EL (cell line): ENCODE data around the gene ASTN2.

ENCODE experiments used
- DNase-seq: peaks from one replicate; pipeline ENCODE4 v3.0.0-alpha.2; 2016

The ASTN2 gene

DNA sequence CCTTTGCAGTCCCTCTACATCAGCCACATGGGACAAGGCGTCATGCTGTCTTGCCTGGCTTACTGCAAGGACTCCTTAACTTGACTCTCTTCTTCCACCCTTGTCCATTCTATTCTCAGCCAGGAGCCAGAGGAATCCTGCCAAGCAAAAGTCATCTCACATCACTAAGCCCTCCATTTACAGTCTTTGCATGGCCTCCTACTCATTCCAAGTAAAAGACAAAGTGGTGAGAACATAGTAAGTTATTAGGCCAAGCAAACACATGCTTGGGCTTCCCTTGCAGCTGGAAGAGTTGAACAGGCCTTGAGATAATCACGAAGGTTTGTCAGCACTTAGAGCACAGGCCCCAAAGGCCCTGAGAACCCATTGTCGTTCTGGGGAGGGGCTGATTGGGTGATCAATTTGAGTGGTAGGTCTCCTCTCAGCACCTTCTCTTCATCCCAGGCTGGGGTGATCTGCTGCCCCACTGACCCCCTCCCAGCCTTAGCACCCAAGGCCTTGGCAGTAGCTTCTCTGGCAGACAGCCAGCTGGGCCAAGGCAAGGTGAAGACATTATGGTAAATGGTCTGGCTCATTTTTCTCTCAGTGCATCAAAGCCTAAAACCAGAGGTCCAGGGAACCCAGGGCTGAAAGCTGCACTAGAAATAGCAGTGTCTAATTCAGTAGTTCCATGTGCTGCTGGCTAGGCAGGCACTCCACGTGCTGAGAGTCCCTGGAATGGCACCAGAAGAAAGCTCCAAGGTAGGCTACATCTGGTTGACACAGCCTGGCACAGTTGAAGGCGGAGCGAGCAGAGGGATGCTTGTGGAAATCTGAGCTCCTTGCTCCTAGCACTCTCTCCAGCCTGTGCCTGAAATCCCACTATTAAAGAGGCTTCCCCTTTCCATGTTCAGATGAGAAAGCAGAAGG lies 121.4 kb downstream of the ASTN2 start:
- no peak for DNase-seq

DNA sequence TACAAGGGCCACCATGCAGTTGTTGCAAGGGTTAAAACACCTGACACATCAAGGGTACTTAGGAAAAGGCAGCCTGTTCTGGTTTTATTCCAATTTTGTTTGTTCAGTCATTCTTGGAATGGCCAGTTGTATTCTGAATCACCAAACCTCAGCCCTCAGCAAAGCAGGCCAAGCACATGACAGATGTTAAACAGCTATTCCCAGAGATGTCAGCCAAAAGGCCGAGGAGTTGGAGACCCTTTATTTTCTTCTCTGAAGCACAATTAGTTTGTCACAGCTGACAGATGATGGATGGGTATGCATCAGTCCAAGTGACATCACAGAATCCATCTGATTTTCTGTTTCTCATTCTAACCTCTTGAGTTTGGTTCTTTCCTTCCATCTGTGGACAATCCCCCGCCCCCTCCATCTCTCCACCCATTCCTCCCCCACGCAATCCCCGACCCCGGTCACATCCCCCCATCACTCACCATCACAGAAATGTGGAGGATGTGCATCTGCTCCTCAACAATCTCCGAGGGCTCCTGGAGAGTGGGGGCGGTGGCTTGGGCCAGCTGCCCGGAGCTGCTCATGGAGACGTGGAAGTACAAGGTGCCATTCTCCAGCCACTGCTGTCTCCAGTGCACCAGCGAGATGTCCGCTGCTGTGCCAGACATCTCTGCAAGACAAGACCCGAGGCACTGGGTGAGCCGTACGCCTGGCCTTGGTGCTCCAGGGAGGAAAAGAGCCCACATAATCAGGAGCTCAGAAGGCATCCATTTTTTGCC lies 123.8 kb downstream of the ASTN2 start:
- no peak for DNase-seq

DNA sequence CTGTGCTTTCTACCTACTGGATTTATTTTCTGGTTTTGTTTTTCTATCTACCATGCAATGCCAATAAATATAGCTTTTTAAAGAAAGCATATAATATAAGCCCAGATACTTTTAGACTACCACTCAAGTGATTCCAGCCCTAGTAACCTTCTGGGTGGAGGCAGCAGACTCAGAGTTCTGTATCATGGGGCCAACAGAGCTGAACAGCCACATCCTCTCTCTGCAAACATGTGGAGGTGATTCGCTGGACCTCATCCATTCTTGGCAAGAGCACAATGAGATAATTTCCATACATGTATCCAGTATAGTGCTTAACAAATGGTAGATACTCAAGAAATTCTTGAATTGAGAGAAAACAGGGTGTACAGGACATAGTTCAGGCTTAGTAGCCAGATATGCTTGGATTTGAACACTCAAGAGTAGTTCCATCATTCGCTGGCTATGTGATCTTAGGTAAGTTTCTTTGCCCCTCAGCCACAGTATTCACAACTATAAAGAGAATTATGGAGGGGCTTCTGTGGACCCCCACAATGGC lies 124.5 kb downstream of the ASTN2 start:
- DNase-seq, result no peak

DNA sequence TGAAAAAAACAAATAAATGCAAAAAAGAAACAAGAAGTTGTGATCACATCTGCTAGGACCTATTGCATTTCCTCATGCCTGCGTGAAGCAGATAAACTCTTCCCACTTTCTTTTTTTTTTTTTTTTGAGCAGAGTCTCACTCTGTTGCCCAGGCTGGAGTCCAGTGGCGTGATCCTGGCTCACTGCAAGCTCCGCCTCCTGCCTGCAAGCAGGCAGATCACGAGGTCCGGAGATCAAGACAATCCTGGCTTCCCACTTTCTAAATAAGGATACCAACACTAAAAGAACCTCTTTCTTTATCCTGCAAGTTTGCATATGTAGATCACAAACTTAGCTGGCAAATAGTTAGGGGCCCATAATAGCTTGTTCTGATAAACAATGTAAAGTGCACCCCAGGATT lies 128.6 kb downstream of the ASTN2 start:
- DNase-seq, result no peak

DNA sequence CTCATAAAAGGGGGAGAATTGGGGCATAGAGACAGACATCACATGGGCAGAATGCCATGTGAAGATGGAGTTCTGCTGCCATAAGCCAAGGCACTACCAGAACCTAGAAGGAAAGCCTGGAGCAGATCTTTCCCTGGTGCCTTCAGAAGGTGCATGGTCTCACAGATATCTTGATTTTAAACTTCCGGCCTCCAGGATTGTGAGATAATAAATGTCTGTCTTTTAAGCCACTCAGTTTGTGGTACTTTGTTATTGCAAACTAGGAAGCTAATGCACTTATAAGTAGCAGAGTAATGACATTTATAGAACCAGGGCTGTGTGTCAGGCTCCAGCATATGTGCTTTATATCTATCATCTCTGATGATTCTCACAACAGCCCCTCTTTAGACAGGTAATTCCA lies 130.4 kb downstream of the ASTN2 start:
- no peak for DNase-seq

DNA sequence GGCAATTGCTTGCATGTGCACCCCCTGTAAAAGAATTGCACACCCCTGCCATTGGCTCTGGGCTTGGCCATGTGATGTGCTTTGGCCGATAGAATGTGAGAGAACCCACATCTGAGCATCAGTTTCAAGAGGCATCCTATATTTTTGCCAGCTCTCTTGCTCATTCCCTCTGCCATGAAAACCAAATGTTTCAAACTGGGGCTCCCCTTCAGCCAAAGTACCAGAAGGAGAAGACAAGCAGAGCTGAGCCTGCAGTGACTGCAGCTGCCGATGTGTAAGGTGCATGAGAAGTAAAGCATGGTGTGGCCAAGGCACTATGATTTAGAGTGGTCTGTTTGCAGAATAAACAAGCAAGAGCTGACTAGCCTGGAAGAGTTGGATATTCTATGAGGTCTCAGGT lies 132.3 kb downstream of the ASTN2 start:
- no peak for DNase-seq

DNA sequence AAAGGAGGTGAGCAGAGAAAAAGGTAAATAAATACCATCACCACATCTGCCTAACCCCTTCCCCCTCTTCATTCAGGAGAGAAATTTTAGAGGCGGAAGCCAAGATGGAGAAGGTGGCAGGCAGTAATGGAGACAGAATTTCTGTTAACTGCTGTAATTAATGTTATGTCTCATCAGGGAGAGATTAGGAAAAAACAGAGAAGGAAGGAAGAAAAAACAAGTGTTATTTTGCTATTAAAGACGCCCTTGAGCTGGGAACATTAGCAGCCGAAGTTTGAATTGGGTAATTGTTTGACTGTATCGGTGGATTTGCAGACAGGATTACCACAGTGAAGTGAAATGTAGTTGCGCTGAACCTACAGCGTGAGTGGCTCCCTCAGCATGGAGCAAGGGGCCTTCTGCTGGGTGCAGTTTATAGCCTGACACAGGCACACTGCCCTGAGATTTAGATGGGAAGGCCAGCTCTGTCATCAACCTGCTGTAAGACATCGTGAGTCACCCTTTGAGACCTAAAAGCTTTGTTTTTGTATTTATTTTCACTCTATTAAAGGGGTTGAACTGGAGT lies 136.3 kb downstream of the ASTN2 start:
- no peak for DNase-seq

DNA sequence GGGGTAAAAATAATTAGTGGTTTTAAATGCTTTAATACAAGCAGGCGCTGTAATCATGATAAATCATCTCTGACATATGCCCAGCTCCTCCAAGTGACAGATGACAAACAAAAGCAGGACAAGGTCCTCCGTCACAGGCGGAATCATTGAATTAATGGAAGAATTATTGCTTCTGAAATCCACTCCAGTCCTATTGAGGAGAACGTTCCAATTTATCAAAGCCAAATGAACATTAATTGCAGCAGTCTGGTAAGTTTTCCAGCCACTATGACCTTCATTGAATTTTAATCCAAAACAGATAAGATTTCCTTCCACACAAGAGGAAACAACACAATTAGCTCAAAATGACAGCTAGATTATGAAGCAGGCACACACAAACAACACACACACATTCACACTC lies 136.8 kb downstream of the ASTN2 start:
- no peak for DNase-seq

DNA sequence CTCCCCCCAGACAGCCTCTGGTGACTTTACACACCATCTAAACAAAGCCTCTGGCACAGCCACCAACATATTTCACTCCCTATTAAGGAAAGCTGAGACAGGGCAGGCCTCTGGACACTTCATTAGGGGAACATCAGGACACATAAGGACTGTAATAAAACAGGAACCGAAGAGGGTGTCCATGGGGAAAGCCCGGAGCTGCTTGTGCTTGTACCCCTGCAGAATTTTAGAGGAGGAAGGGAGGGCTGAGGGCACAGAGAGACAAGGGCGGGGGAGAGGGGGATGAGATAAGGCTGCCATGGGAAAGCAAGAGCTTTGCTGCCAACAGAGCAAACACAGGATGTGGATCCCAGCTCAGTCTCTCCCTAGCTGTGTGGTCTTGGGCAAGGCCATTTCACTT lies 138.4 kb downstream of the ASTN2 start:
- no peak for DNase-seq

DNA sequence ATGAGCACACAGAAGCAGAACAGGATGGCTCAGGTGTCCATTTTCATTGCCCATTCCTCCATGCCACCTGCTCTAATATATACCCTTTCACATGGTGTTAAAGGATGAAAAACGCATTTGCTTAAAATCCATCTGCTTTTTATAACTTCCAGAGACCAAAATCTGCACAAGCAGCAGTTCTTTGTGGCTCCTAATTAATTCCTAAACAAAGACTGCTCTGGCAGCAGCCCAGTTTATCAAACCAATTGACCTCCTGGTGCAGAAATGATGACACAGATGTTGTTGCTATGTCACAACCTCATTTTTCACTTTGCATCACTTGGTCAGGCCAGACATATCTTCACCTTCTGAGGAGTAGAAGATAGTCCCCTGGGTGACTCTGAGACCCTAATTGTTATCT lies 141.2 kb downstream of the ASTN2 start:
- DNase-seq, result no peak

DNA sequence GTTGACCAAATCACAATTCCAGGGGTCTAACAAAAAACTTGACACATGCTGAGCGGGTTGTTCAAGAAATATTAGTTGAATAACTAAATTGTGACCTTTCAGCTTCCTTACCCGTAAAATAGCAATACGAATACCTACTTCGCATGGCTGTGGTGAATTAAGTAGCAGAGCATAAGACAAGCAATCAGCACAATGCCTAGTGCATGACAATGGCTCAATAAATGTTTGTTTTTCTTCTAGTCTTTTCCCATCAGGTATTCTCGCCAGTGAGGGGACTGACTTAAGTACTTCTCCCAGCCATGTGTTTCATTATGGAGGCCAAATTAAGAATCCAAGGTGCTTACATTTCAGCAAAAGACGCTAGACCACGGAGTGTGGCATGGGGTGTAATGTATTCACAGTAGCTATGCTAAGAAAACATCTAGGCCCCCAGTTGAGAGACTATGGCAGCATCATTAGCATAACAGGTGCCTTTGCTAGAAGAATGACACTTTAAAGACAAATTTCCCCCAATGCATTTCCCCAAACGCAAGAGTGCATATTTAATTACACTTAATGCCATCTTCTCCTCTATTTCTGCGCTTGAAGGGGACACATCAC lies 145.9 kb downstream of the ASTN2 start:
- DNase-seq, result no peak

DNA sequence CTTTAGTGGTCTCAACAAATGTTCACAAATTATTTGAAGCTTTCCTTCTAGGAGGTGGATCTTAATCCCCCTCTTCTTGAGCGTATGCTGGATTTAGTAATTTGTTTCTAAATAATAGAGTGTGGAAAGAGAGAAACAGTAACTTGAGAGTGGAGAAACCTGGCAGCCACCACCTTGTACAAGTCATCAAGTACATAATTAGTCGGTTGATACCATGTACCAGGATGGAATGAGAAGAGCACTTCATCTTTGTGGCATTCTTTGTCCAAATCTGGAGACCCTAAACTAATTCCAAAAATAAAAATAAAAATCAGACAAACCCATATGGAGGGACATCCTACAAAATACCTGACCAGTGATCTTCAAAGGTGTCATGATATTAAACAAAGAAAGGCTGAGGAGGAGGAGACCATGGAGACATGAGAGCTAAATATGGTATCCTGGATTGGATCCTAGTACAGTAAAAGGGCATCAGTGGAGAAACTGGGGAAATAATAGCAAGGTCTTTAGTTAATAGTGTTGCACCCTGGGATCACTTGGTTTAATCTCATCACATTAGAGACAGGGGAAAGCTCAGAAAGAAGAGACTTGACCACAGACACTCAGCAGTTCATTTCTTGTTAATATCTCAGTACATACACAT lies 147.9 kb downstream of the ASTN2 start:
- no peak for DNase-seq

DNA sequence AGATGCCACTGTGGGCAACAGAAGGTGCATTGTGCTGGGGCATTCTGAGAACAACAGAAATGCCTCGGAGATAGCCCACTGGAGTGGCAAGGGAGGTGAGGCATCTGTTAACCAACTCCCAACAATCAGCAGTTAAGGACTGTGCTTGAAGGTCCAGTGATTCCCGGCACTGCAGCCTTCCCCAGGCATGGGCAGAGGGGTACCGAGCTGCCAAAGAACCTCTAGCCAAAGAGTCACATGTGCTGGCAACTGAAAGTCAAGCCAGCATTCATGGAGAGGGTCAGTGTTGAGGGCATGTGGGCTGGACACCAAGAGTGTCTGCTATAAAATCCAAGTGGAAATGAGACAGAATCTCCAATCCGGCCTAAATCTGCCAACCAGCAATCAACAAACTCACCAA lies 149.6 kb downstream of the ASTN2 start:
- no peak for DNase-seq

DNA sequence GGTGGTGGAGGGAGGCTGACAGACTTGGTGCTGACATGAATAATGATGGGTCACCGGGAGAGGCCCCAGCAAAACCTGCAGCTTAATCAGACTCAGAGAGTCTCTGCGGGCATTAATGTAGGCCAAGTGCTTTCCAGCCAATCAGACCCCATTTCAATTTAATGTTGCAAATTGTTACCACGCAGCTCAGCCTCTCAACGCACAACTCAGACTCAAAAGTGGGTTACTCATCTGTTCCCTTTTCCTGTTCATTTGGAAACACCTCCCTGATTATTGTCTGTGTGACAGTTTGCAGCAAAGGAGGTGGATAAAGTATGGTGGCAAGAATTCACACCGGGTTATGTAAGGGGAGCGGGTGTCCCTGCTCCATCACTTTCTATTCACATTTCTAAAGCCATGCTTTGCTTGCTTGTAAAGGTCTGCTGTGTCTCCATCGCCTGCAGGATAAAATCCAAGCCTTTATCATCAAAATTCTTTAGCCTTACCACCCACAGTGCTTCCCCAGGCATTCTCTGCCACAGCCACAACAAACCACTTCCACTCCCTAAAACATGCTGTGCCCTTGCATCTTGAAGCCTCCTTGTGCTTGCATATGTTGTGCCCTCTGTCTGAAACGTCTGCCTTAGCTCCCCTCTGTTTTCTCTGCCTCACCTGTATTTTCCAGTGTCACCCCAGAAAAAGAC lies 156.5 kb downstream of the ASTN2 start:
- DNase-seq, result no peak

DNA sequence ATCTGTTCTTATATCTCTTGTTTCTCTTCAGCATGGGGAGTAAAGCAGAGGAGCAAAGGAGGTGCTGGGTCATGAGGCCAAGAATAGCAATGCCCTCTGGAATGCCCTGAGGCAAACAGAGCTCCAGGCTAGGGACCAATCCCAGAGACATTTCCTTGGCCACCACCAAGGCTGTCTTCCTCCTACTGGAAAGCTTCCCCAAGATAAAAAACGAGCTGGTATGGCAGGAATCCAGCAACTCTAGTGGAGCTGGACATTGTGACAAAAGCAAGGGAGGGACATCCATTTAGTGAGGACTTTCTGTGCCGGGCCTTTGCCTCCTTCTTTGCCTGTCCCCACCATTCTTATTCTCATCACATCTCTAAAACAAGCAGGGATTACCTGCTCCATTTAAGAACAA lies 161.6 kb downstream of the ASTN2 start:
- DNase-seq, result no peak

DNA sequence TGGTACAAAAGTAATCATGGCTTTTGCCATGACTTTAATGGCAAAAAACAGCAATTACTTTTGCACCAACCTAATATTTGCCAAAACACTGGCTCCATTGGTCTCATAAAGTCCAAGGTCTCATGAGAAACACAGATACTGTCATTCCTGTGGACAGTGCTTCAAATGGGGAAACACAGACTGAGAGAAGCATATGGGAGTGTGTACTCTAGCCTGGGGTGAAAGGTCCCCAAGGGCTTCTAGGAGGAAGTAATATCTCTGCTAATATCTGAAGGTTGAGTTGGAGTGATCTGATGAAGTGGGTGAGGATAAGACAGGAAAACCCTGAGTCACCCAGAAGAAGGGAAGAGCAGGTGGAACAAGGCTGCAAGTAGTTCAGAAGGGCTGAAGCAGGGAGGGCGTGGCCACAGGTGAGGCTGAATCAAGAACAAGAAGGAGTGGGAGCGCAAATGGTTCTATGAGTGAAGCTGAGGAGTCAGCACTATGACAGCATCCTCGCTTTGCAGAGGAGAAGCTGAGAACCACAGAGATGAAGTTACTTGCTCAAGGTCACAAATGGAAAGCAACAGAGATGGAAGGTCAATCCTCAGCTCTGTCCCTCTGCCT lies 164.1 kb downstream of the ASTN2 start:
- no peak for DNase-seq

DNA sequence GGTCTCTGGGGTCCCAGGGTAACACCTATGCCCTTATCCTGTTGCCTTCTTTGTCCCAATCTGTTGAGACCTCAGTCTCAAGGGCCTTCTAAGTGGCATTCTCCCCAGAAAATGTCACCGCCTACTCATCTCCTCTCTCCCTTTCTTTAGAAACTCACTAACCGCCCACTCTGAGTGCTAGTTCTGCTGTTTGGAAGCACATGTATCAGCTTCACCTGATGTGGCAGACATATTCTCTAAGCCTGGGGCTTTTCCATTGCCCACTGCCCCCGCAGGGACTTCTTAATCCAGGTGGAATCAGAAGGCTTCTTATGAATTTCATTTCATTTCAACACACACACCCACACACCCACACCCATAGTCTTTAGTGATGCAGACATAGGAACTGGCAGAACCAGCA lies 165.1 kb downstream of the ASTN2 start:
- no peak for DNase-seq

DNA sequence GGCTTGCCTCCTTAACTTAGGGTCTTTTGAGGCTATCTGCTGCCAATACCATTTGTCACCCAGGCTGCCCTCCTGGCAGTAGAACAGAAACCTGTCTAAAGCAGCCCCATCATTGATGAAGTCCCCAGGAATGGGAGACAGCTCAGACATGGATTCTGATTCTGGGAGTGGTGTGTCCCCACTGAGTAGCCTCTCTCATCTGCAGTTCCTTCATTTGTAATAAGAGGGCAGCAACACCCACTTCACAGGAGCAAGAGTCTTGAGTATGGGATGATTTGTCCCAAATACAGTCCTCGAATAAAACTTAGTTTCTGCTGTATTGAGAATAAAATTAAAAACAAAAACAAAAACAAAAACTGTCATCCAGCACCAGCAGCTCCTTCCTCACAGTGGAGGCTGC lies 167.6 kb downstream of the ASTN2 start:
- peak; percentile 5 for DNase-seq

DNA sequence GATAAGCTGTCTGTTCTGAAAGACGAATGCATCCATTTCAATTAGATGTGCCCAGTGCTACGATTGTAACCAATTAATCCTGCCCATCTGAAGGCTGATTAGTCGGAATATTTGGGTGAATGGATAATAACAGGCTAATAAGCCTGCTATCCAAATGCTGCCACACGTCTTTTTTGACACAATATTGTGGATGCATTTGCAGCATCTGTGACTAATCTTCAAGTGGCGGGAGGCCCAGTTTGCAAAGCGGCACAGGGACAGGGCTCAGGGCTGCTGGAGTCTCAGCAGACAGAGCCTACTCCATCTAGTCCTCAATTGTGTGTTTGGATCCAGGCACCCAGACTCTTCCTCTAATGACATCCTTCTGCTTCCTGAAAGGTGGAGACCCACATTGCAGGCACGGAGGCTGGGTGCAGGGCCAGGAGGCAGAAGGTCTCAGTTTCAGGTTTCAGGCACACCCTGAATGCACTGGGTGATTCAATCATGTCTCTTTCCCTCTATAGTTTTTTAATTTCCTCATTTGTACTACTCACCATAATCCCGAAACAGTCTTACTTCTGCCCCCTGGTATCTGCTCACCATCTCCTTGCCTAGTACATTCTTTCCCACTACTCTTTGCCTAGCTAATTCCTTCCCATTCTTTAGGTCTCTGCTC lies 169.6 kb downstream of the ASTN2 start:
- no peak for DNase-seq

DNA sequence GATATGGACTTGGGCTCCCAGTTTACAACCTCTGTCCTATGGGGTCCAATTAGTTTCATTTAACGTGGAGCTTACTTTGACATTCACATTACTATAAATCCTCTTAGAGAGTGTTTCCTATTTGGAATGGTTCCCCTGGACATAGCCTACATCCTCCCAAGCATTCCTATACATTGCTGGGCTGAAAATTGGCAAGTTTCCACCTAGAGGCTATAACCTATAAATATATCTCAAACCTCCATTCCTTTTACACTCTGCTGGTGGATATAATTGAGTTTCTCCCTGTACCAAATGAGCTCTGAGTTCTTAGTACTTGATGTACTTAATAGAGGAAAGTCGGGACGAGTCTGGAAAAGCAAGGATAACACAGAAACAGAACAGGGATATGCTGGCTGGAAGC lies 172.8 kb downstream of the ASTN2 start:
- DNase-seq, result no peak

DNA sequence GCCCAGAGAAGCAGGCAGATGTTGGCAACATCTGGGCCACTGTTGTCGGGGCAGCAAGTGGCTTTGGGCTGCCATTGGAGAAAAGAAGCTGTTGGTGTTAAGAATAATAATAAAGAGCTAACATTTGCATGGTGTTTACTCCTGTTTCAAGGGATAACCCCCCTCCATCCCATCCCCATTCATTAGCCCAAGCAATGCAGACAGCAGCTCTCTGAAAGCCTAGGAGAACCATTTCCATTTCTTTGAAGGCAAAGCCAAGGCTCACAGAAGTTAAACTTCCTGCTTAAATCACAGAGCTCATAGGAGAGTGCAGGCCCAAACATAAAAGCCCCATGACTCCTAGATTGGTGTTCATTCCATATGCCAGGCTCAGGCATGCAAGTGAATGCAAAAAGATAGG lies 175.4 kb downstream of the ASTN2 start:
- DNase-seq, result no peak
